ENCODE results near the gene PSME3IP1.
"Not testable (repeated sequence)": the region's sequence is repeated elsewhere in the genome, so short reads cannot be mapped to it uniquely, and the experiment has no call there.

PSME3IP1 gene

DNA sequence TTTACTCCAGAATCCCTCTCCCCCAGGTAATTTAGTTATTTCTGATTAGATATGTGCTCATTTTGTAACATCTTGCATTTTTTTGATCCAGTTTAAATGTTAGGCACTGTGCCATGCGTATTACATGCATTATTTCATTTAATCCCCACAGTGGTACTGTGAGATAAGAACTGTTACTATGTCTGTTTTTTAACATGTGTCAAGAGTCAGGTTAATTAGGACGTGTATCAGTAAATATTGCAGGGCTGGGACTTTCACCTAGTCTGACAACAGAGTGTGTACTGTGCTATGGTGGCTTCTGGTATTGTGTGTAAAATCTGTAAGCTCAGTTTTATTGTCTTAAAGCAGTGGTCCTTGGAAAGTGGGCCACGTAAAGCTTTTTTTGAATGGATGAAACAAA lies 10.9 kb upstream of the PSME3IP1 start:
- DNase-seq: no peak

DNA sequence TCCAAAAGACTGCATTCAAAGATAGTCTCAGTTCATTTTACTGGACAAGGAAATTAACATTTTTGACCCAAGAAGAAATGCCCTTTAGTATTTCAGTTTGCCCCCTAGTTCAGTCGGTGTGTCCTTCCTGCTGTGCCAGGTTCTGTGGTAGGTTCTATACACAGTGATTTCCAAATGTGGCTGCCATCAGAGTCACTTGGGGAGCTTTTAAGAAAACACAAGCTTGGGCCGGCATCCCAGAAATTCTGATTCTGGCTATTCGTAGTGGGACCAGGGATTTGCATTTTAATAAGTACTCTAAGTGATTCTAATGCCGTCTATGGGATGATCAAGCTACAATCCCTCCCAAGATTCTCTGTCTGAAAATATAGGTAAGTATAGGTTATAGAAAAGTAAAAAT lies 10.4 kb upstream of the PSME3IP1 start:
- no peak for DNase-seq

GRCh38 chr16:57194512-57194911 lies 8.7 kb upstream of the PSME3IP1 start:
- DNase-seq: no peak

DNA sequence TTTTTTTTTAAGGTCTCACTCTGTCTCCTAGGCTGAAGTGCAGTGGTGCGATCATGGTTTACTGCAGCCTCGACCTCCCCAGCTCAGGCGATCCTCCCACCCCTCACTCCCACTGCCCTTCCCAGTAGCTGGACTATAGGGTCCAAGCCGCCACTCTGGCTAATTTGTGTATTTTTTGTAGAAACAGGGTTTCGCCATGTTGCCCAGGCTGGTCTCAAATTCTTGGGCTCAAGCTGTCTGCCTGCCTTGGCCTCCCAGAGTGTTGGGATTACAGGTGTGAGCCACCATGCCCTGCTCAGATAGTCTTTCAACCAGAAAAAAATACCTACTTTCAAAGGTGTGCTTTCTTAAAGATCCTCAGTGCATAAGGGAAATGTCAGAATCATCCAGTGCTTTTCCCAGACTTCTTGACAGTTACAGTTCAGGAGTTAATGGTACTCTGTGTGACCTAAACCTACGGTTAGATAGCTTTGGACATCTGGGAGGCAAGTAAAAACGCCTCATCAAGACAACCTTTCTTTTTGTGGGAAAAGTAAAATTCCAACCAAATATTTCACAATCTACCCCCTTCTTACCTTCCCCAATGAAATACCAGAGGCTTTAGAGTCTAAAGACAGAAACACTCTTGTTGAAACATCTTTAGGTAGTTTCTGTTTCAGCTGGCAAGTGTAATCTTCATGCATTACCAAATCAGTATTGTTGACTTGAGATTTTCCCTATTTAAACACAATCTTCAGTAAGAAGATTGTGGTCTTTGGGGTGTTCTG lies 7.1 kb upstream of the PSME3IP1 start:
- DNase-seq: no peak

GRCh38 chr16:57192146-57192545 lies 6.3 kb upstream of the PSME3IP1 start:
- no peak for DNase-seq

DNA sequence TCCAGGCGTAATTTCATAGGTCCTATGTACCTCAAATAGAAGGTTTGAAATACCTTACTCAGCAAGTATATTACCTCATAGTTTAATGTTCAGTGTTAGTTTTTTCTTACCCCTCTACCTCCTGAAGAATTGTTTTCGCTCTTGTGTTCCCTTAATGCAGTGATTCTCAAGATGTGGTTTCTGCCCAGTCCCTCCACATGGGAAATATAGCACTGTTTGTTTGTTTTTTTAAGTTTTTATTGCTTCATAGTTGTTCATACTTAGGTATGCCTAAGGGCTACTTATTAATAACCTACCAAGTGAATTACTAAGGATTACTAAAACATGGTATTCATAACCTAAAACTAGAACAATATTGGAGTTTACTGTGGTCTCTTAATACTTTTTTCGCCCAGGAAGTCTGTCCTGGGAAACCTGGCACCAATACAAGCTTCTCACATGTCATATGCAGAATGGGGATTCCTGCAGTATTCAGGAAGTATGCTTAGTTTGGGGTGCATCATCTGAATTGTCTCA lies 5.3 kb upstream of the PSME3IP1 start:
- no peak for DNase-seq

DNA sequence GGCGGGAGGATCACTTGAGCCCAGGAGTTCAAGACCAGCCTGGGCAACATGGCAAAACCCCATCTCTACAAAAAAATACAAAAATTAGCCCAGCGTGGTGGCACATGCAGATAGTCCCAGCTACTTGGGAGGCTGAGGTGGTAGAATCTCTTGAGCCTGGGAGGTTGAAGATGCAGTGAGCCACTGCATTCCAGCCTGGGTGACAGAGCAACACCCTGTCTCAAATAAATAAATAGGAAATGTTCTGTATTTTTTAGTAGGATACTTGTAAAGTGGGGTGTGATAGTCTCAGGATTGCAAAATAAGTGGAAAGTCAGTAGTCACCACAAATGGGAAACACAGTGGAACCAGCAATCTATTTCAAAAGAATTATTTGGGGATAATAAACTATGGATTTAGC lies 4.3 kb upstream of the PSME3IP1 start:
- no peak for DNase-seq

GRCh38 chr16:57189527-57189926 lies 3.7 kb upstream of the PSME3IP1 start:
- DNase-seq: not testable (repeated sequence)

DNA sequence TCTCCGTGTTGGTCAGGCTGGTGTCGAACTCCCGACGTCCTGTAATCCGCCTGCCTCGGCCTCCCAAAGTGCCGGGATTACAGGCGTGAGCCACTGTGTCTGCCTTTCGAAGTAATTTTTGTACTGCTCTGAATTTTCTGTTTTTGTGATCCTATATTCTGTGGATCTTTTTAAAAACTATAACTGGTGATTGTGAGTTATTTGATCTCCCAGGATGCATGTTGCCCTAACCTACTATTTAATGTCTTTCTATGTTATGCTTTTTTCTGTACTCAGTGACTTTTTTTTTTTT lies 2.8 kb upstream of the PSME3IP1 start:
- no peak for DNase-seq

DNA sequence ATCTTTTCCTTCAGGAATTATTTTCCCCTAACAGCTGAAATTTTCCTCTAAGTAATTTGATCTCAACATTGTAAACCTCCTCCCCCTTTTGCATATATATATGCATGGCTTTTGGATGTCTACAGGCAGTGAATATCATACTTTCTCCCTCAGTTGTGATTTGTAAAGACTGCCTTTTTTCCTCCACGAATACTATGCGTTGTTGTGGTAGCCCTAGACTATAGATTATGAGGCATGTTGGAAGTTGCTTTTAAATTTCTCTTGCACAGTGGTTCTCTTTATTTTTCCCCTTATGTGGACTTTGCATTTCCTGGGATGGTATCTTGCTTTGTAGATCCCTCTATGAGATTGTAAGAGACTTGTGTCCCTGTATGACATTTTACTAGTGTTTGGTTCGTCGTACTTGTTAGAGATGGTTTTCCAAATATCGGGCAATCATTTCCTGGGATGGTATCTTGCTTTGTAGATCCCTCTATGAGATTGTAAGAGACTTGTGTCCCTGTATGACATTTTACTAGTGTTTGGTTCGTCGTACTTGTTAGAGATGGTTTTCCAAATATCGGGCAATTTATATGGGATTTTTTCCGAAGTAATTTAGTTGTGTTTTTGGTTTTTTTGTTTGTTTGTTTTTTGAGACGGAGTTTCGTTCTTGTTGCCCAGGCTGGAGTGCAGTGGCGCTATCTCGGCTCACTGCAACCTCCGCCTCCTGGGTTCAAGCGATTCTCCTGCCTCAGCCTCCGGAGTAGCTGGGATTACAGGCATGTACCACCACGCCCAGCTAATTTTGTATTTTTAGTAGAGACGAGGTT lies 2.3 kb upstream of the PSME3IP1 start:
- not testable (repeated sequence) for DNase-seq

GRCh38 chr16:57186872-57187854 lies 1.3 kb upstream of the PSME3IP1 start:
- peak; percentile 19 to 36 for DNase-seq

DNA sequence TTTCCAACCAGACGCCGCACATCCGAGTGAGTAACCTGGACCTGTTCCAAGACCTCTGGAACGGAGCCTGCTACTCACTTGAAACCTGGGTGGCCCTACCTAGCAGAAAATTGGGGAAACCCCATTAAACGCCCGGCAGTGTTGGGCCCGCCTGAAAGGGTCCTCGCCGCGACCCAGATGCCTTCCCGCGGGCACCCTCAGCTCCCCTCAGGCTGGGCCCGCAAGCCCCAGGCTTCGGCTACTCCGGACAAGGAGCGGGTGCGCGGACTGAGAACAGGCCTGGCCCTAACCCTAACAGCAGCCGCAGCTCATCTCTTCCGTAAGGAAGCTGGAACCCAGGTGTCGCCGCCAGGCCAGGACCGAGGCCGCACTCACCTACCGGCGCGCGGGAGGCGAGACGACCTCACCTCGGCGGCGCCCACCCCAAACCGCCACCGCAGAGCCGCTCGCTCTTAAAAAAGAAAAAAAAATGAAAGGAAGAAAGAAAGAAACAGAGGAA lies 344 bp downstream of the PSME3IP1 start:
- DNase-seq: peak; percentile 26 to 38

GRCh38 chr16:57184887-57185445 lies 873 bp downstream of the PSME3IP1 start:
- DNase-seq: no peak

DNA sequence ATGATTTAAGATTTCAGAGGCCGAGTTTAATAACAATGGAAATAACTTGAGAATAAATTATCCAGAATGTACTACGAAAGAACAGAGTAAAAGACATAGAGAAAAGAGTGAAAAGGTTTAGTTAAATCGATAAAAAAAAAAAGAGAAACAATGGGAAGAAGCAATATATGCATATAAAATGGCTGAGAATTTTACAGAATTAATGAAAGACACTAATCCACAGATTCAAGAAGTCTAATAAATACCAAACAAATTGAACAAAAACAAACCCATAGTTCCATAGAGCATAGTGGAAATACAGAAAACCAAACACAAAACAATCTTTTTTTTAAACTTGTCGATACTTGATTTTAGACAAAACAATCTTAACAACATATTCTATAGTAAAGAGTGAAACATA lies 1.7 kb downstream of the PSME3IP1 start:
- no peak for DNase-seq

DNA sequence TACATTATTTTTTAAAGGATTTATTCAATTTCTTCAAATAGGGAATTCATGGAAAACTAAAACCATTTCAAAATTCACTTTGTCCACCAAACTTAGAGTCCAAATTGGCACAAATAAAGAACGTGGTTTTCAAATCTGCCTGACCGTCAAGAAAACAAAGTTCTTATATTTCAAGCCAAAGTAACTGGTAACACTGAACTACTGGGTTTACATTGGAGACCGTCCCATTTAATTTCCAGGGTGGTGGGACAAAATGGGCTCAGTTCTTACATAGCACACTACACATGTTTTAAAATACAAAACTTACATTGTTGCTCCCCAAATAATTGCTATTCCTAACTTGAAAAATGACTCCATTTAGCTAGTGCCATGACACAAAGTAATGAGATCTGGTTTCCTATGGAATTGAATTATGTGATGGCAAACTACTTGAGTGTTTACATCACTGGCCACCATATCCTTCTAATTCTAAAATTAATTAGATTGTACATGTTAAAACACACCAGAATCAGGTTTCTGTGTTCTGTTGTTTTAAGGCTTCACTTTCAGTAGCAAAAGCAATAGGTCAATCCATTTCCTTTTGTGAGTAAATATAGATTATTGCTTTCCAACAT lies 6.5 kb downstream of the PSME3IP1 start:
- no peak for DNase-seq

- DNase-seq: no peak
These were observed 7.0 kb downstream of the PSME3IP1 start for GRCh38 chr16:57178793-57179212.

DNA sequence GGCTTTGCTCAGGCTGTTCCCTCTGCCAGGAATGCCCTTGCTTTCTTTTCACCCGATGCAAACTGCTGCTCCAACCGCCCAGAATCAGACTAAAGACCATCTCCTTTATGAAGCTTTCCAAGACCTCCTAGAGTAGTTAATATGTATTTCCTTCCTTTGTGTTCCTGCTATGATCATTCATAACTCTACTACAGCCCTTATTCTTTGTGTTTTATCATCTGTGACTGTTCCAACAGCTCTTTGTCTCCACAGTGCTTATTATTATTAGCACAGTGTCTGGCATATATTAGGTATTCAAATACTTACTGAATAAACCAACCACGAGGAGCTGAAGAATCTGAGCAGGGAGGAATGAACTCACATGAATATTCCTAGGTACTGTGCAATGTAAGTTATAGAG lies 7.6 kb downstream of the PSME3IP1 start:
- no peak for DNase-seq

DNA sequence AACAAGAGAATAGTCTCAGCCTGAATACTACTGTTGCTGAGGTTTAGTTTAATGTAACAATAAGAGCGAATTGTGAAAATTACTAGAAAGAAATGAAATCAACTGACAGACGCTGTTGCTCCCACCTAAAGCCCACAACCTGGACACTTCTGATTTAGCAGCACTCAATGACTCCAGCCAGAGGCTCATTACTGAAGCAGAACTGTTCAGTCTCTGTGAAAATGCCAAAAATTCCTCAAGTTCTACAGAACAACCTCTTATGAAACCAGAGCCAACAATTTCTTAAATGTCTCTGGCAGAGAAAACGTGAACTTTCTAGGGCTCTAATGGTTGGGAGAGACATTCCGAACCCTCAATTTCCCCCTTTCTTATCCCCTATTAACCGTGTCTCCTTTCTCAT lies 9.9 kb downstream of the PSME3IP1 start:
- DNase-seq: no peak

GRCh38 chr16:57172721-57173290 lies 13.0 kb downstream of the PSME3IP1 start:
- DNase-seq: no peak

GRCh38 chr16:57169327-57169726 lies 16.5 kb downstream of the PSME3IP1 start:
- no peak for DNase-seq

- DNase-seq: no peak
These were observed 17.9 kb downstream of the PSME3IP1 start for GRCh38 chr16:57167953-57168352.

GRCh38 chr16:57167538-57167937 lies 18.3 kb downstream of the PSME3IP1 start:
- no peak for DNase-seq

All from activated CD4-positive, alpha-beta T cell treated with anti-CD3 and anti-CD28 coated beads, Interleukin-2, amount 50 U/mL, for 48 hours (primary cell).